ENCODE data around the gene ENOSF1. TPM values are rescaled to one million over a fixed set of nuclear protein-coding genes. Genes with fewer than 3 reads are reported as not detected.

The ENOSF1 gene
- total and polyA plus RNA-seq, 2 of the 13 experiments (the other 11 are each of a cell fraction or from before 2014, with no cell fraction given) = 37.6 to 40.1 TPM

GRCh38 chr18:712401-713134 lies at the start of gene ENOSF1 (continued):
- TF ChIP-seq ZBTB46 (CRISPR knock-in tag; IDR thresholded peaks at IDR 0.05; ENCODE audit: borderline replicate concordance) (no peak), SMC3 (IDR thresholded peaks at IDR 0.05; ENCODE audit: low read length) (no peak), ZNF329 (CRISPR knock-in tag; IDR thresholded peaks at IDR 0.05; ENCODE audit: low read depth) (no peak), CC2D1A (CRISPR knock-in tag; IDR thresholded peaks at IDR 0.05) (no peak), THRA (CRISPR knock-in tag; IDR thresholded peaks at IDR 0.05; ENCODE audit: borderline replicate concordance) (peak; percentile 91; the same call in 1 of the 2 replicates), HOXA9 (CRISPR knock-in tag; IDR thresholded peaks at IDR 0.05; ENCODE audit: borderline replicate concordance) (peak; percentile 69; the same call in 1 of the 2 replicates), ELF3 (CRISPR knock-in tag; IDR thresholded peaks at IDR 0.05) (0 out of 2 replicates have a peak, but pooled peaks have one; percentile 14), E2F5 (CRISPR knock-in tag; conservative IDR thresholded peaks at IDR 0.05) (peak; percentile 60; the same call in 1 of the 2 replicates), ZNF18 (CRISPR knock-in tag; IDR thresholded peaks at IDR 0.05; ENCODE audit: insufficient replicate concordance) (no peak), KAT2B (IDR thresholded peaks at IDR 0.05; ENCODE audit: borderline replicate concordance, low read depth, low read length) (no peak), ZNF446 (CRISPR knock-in tag; IDR thresholded peaks at IDR 0.05) (no peak), ZSCAN20 (CRISPR knock-in tag; IDR thresholded peaks at IDR 0.05; ENCODE audit: borderline replicate concordance) (no peak), ZNF543 (CRISPR knock-in tag; IDR thresholded peaks at IDR 0.05) (peak; percentile 97), ZNF83 (CRISPR knock-in tag; IDR thresholded peaks at IDR 0.05; ENCODE audit: borderline replicate concordance) (no peak), ZNF816 (CRISPR knock-in tag; IDR thresholded peaks at IDR 0.05; ENCODE audit: borderline replicate concordance) (peak; percentile 73), ZSCAN5A (CRISPR knock-in tag; IDR thresholded peaks at IDR 0.05; ENCODE audit: borderline replicate concordance) (peak; percentile 41; the same call in 1 of the 2 replicates), PHF8 (CRISPR knock-in tag; IDR thresholded peaks at IDR 0.05) (peak; percentile 74), ZNF576 (CRISPR knock-in tag; IDR thresholded peaks at IDR 0.05) (no peak), HIVEP1 (CRISPR knock-in tag; IDR thresholded peaks at IDR 0.05) (no peak), TAF1 (CRISPR knock-in tag; IDR thresholded peaks at IDR 0.05) (peak; percentile 83), ZNF552 (CRISPR knock-in tag; IDR thresholded peaks at IDR 0.05; ENCODE audit: borderline replicate concordance) (peak; percentile 68; the same call in 1 of the 2 replicates), CENPX (CRISPR knock-in tag; IDR thresholded peaks at IDR 0.05) (no peak)

All from HepG2 (cell line).